Colonic mucosa (tissue), 4 donors: ENCODE measurements around the gene E2F8. TPM values are rescaled to one million over a fixed set of nuclear protein-coding genes. Genes with fewer than 3 reads are reported as not detected.

Experiments
- DNase-seq: peaks from one replicate; pipeline ENCODE4 v3.0.0-alpha.2; 2020
- H3K27ac ChIP-seq: fragments of 200-600 bp; one replicate; pipeline ENCODE4 v1.8.0; 2021
- H3K27me3 ChIP-seq: fragments of 200-600 bp; one replicate; pipeline ENCODE4 v1.8.0; 2021
- H3K36me3 ChIP-seq: fragments of 200-600 bp; one replicate; pipeline ENCODE4 v1.8.0; 2021
- H3K4me1 ChIP-seq: fragments of 200-600 bp; one replicate; pipeline ENCODE4 v1.8.0; 2021; ENCODE audit warnings: mild to moderate bottlenecking
- H3K4me3 ChIP-seq: fragments of 200-600 bp; one replicate; pipeline ENCODE4 v1.8.0; 2021
- H3K9ac ChIP-seq, 2 donors: one replicate each; pipeline ENCODE4 v1.7.0; 2013; ENCODE audit warnings: control low read depth in 2 of 2, low read depth in 2 of 2, low read length in 2 of 2
- H3K9me3 ChIP-seq: fragments of 200-600 bp; one replicate; pipeline ENCODE4 v1.8.0; 2021
- intact Hi-C: fragments of 100-400 bp; cut with DNase I; formaldehyde crosslinking; loops from one replicate; pipeline ENCODE4 v1.14.1; 2022
- total RNA-seq, 2 donors: library from RNA; stranded (reverse); fragmentation: NEBNext Ultra II Directional in 1 of 2; extraction: Animal tissue kit (Norgen Biotek cat#: 25700) in 1 of 2; gene quantifications; one replicate each; pipeline ENCODE4 v1.2.1, GENCODE V29; 2021
- TF ChIP-seq, protein P1 (sequence below): fragments of 200-600 bp; IDR thresholded peaks from one replicate; pipeline ENCODE4 v1.8.0; 2022; ENCODE audit warnings: antibody characterized with exemption, mild to moderate bottlenecking
- donor health status: healthy.
- donor health status: DM: no; HTN: no; CAD: no.
- donor health status: DM: no; HTN: no; CAD: no.

E2F8 gene
- total RNA-seq, 2 donors from 2014 or later = 5.5 to 26.8 TPM

DNA sequence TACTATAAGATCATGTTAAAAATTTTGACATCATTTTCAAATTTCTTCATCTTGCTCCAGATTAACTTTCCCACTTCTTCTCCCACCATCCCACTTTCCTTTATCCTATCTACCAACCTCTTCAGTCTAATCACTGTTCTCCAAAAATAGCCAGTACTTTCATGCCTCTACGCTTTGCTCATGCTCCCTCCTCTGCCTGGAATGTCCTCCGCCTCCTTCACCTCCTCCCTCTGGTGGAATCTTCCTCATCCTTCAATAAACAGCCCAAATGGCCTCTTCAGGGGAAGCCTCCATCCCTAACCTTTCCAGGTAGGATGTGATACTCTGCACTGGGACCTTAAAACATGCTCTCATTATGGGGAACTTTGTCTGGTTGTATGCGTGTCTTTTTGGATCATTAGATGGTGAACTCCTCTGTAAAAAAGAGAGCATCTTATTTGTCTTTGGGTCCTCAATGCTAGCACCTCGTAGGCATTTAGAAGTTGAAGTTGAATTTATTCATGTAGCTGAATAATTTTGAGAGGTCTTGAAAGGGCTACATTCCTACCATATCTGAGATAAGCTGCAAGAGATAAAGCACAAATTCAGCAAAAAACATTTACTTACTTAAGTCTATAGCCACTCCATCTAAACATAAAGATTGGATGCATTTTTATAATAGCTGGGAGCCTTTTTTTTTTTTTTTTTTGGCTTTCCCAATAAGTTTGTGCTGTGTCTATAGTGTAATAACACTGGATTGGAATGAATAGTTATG is 31.0 kb downstream of the E2F8 start:
- no peak for DNase-seq
- Histone ChIP-seq H3K9me3 (no peaks in the 10 kb centered on the region), H3K36me3 (no peaks in the 10 kb centered on the region), H3K27me3 (no peaks in the 10 kb centered on the region), H3K4me1 (no peaks in the 10 kb centered on the region), H3K27ac (no peak overlapping the region), H3K9ac (no peak overlapping the region), H3K4me3 (no peak overlapping the region)
- intact Hi-C loops = no loop called here
- TF ChIP-seq, protein P1, sequence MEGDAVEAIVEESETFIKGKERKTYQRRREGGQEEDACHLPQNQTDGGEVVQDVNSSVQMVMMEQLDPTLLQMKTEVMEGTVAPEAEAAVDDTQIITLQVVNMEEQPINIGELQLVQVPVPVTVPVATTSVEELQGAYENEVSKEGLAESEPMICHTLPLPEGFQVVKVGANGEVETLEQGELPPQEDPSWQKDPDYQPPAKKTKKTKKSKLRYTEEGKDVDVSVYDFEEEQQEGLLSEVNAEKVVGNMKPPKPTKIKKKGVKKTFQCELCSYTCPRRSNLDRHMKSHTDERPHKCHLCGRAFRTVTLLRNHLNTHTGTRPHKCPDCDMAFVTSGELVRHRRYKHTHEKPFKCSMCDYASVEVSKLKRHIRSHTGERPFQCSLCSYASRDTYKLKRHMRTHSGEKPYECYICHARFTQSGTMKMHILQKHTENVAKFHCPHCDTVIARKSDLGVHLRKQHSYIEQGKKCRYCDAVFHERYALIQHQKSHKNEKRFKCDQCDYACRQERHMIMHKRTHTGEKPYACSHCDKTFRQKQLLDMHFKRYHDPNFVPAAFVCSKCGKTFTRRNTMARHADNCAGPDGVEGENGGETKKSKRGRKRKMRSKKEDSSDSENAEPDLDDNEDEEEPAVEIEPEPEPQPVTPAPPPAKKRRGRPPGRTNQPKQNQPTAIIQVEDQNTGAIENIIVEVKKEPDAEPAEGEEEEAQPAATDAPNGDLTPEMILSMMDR = no peak

DNA sequence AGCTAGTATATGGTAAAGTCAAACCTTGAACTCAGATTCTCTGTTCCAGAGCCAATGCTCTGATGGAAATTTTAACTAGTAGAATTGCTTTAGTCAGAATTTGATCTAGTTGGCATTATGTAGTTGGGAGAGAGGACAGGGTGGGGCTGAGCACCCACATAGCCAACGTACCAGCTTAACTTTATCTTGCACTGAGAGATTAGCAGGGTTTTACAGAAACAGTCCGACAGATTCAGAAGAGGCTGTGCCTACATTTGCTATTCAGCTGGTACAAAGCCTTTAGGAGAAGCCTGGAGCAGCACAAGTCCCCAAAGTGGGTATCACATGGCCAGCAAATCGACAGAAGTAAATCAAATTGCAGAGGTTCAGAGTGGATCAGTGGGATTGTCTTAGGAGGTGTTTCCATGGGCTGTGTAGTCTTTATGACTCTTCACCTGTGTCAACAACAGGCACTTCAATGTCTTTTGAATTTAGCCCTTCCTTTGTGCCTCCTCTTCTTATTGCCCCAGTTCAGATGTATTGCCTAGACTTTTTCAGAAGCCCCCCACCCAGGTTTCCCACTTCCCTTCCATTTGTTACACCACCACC is 31.7 kb downstream of the E2F8 start:
- TF ChIP-seq, protein P1 = no peak
- intact Hi-C loops = no loop called here
- H3K9ac ChIP-seq = no peak overlapping the region
- no peaks in the 10 kb centered on the region for H3K9me3 ChIP-seq
- no peaks in the 10 kb centered on the region for H3K27me3 ChIP-seq
- DNase-seq = no peak
- no peaks in the 10 kb centered on the region for H3K36me3 ChIP-seq
- H3K4me3 ChIP-seq = no peak overlapping the region
- no peak overlapping the region for H3K27ac ChIP-seq
- no peaks in the 10 kb centered on the region for H3K4me1 ChIP-seq

DNA sequence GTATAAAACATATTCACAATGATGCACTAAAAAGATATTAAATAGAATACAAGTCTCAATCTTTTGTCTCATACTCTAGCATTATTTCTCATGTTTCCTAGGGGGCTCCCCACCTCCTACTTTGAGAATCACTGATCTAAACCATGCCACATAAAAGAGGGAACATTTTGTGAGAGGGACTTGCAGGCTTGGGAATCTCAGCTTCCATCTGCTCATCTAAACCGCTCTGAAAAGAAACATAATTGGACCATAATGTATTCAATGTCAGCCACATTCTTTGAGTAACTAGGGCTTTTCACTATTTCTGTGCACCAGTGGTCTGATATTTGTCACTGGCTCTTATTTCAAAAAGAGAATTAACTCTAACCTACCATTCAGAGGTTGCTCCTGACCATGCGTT is 32.6 kb downstream of the E2F8 start:
- TF ChIP-seq, protein P1 = no peak
- intact Hi-C loops = no loop called here
- Histone ChIP-seq H3K9me3 (no peaks in the 10 kb centered on the region), H3K9ac (no peak overlapping the region), H3K27ac (no peak overlapping the region), H3K36me3 (no peaks in the 10 kb centered on the region), H3K4me1 (no peaks in the 10 kb centered on the region), H3K27me3 (no peaks in the 10 kb centered on the region), H3K4me3 (no peak overlapping the region)
- no peak for DNase-seq

DNA sequence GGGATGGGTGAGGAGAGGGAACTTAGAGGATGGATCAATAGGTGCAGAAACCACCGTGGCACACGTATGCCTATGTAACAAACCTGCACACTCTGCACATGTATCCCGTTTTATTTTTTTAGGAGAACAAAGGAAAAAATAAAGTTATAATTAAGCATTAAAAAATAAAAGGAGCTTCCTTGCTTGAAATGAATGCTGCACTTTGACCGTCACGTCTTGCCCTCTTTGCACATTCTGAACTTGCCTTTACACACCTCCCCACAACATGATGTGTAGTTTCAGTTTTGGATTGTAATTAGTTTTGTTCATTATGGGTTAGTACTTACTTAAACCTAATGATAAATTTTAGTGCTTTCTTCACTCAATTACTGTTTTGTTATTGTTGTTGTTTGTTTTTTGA is 35.9 kb downstream of the E2F8 start:
- TF ChIP-seq, protein P1 = no peak
- Histone ChIP-seq H3K27me3 (no peaks in the 10 kb centered on the region), H3K27ac (no peak overlapping the region), H3K4me1 (no peaks in the 10 kb centered on the region), H3K4me3 (no peak overlapping the region), H3K36me3 (no peaks in the 10 kb centered on the region), H3K9me3 (no peaks in the 10 kb centered on the region), H3K9ac (no peak overlapping the region)
- intact Hi-C loops = no loop called here
- no peak for DNase-seq

DNA sequence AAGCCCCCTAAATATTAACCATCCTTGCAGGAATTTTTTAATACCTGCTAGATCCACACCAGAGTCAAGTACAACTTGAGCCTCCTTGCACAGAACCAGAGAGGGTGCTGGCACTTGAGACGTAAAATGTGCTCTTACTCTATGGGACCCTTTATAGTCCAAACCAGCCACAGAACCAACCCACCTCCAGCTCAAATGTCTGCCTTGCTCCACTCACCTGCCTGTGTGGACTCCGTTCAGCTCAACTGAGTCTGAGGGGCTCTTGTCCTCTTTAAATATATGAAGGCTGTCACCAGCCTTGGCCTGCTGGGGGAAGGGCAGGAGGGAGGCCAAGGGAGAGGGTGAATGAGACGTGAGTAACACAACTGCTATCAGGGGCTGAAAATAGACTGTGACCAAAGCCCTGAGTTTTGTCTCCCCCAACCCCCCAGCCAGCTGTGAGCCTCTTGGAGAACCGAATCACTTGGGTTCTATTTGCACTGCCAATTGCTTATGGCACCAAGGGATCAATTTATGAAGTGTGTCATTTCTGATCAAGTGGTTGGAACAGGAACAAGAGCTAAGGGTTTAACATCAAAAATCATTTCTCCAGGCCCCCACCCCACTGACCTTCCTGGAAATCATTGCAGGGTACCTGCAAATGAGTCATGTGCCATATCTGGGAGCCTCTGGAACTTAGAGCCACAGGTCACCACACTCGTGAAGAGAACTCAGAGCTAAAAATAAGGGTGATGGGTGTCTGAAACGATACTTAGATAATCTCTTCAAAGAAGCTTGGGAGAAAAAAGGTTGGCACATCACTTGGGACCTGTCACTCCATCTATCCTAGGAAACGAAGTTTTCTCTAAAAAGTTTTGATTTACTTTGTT is 38.8 kb downstream of the E2F8 start, which contains the start of gene CSRP3:
CSRP3 (minus strand) TSS at position 247 of the 869 bp plus-strand sequence. CDS start 9,535 bp downstream, outside the sequence.
- intact Hi-C loops = no loop called here
- TF ChIP-seq, protein P1 = no peak
- DNase-seq = no peak
- Histone ChIP-seq H3K9me3 (no peaks in the 10 kb centered on the region), H3K9ac (peak within 1 kb of the TSS in 1 of 2 donors; percentile 6), H3K4me3 (no peak within 1 kb of the TSS), H3K27ac (no peak within 1 kb of the TSS), H3K36me3 (no peaks in the 10 kb centered on the region), H3K4me1 (no peaks in the 10 kb centered on the region), H3K27me3 (no peaks in the 10 kb centered on the region)
